HUES64 (cell line): ENCODE data around the gene NIM1K.
A peak's percentile ranks its signal among the peaks of the same experiment; 100 is the strongest.
"Not testable (repeated sequence)": the region's sequence is repeated elsewhere in the genome, so short reads cannot be mapped to it uniquely, and the experiment has no call there.

Source experiments
- H3K27ac ChIP-seq: 2 replicates; pipeline ENCODE4 v1.7.0; 2013; ENCODE audit warnings: low read depth, low read length, inconsistent platforms
- H3K27me3 ChIP-seq: 2 replicates; pipeline ENCODE4 v1.6.1; 2013; ENCODE audit warnings: mild to moderate bottlenecking, low read length; ENCODE audit not compliant: insufficient read depth
- H3K36me3 ChIP-seq: 2 replicates; pipeline ENCODE4 v1.6.1; 2013; ENCODE audit warnings: mild to moderate bottlenecking, low read length; ENCODE audit not compliant: insufficient read depth
- H3K4me1 ChIP-seq: 2 replicates; pipeline ENCODE4 v1.6.1; 2013; ENCODE audit warnings: mild to moderate bottlenecking, low read length, moderate library complexity; ENCODE audit not compliant: insufficient read depth
- H3K4me3 ChIP-seq: 2 replicates; pipeline ENCODE4 v1.5.1; 2013; ENCODE audit warnings: mild to moderate bottlenecking, low read length, moderate library complexity
- H3K9ac ChIP-seq: 2 replicates; pipeline ENCODE4 v1.6.1; 2013; ENCODE audit warnings: mild to moderate bottlenecking, low read depth, low read length
- H3K9me3 ChIP-seq: 2 replicates; pipeline ENCODE4 v1.6.1; 2013; ENCODE audit warnings: low read depth, low read length; ENCODE audit not compliant: insufficient read depth
- WGBS: fragments of 150-250, 120-280 bp; methylation state at CpG from one replicate; pipeline ENCODE4 v1.1.7; 2013; ENCODE audit warnings: missing lambda C conversion rate; 5-methylcytosine and 5-hydroxymethylcytosine counted together

NIM1K gene

GRCh38 chr5:43190755-43191603 lies 1.0 kb upstream of the NIM1K start:
- Histone ChIP-seq H3K9ac (no peak overlapping the region), H3K9me3 (no peaks in the 10 kb centered on the region), H3K27me3 (peaks cover 49% of the 10 kb centered on the region), H3K4me1 (peaks cover 10% of the 10 kb centered on the region; the same call in 1 of the 2 replicates), H3K36me3 (no peaks in the 10 kb centered on the region), H3K27ac (no peak overlapping the region), H3K4me3 (peak overlapping the region; percentile 55)
- 35% methylated on average over 7 of the region's 10 CpGs for WGBS

- H3K9me3 ChIP-seq = no peaks in the 10 kb centered on the region
- H3K36me3 ChIP-seq = no peaks in the 10 kb centered on the region
- peaks cover 10% of the 10 kb centered on the region; the same call in 1 of the 2 replicates for H3K4me1 ChIP-seq
- H3K9ac ChIP-seq = no peak overlapping the region
- H3K4me3 ChIP-seq = peak overlapping the region; percentile 55
- H3K27me3 ChIP-seq = peaks cover 49% of the 10 kb centered on the region
- 2% methylated on average over 49 of the region's 49 CpGs for WGBS
- H3K27ac ChIP-seq = no peak overlapping the region
Measured at GRCh38 chr5:43192558-43193180, 644 bp downstream of the NIM1K start.

GRCh38 chr5:43193181-43193893 lies 1.3 kb downstream of the NIM1K start:
- WGBS = 3% methylated on average over 12 of the region's 12 CpGs
- Histone ChIP-seq H3K9me3 (no peaks in the 10 kb centered on the region), H3K4me3 (peak overlapping the region; percentile 55), H3K27ac (no peak overlapping the region), H3K4me1 (peaks cover 10% of the 10 kb centered on the region; the same call in 1 of the 2 replicates), H3K36me3 (no peaks in the 10 kb centered on the region), H3K27me3 (peaks cover 49% of the 10 kb centered on the region), H3K9ac (no peak overlapping the region)

GRCh38 chr5:43193894-43194265 lies 1.9 kb downstream of the NIM1K start:
- no peak overlapping the region for H3K27ac ChIP-seq
- H3K9me3 ChIP-seq = no peaks in the 10 kb centered on the region
- H3K27me3 ChIP-seq = peaks cover 49% of the 10 kb centered on the region
- H3K9ac ChIP-seq = no peak overlapping the region
- no peaks in the 10 kb centered on the region for H3K36me3 ChIP-seq
- H3K4me1 ChIP-seq = peaks cover 10% of the 10 kb centered on the region; the same call in 1 of the 2 replicates
- 22% methylated on average over 5 of the region's 6 CpGs for WGBS
- H3K4me3 ChIP-seq = peak overlapping the region; percentile 55

- 89% methylated on average over 7 of the region's 7 CpGs for WGBS
- H3K27ac ChIP-seq = no peak overlapping the region
- H3K9ac ChIP-seq = no peak overlapping the region
- peaks cover 10% of the 10 kb centered on the region; the same call in 1 of the 2 replicates for H3K4me1 ChIP-seq
- no peak overlapping the region for H3K4me3 ChIP-seq
- H3K36me3 ChIP-seq = no peaks in the 10 kb centered on the region
- no peaks in the 10 kb centered on the region for H3K9me3 ChIP-seq
- H3K27me3 ChIP-seq = peaks cover 39% of the 10 kb centered on the region
Measured at GRCh38 chr5:43195670-43196265, 3.7 kb downstream of the NIM1K start.

GRCh38 chr5:43197535-43197934 lies 5.5 kb downstream of the NIM1K start:
- WGBS = 91% methylated on average over 2 of the region's 3 CpGs
- no peaks in the 10 kb centered on the region for H3K9me3 ChIP-seq
- no peak overlapping the region for H3K27ac ChIP-seq
- H3K36me3 ChIP-seq = no peaks in the 10 kb centered on the region
- peaks cover 10% of the 10 kb centered on the region; the same call in 1 of the 2 replicates for H3K4me1 ChIP-seq
- H3K4me3 ChIP-seq = no peak overlapping the region
- no peak overlapping the region for H3K9ac ChIP-seq
- H3K27me3 ChIP-seq = peaks cover 21% of the 10 kb centered on the region

- H3K36me3 ChIP-seq, H3K9ac ChIP-seq, H3K27ac ChIP-seq, H3K4me1 ChIP-seq, H3K27me3 ChIP-seq, H3K9me3 ChIP-seq, H3K4me3 ChIP-seq: not testable (repeated sequence)
- WGBS = 95% methylated on average over 5 of the region's 5 CpGs
Measured at GRCh38 chr5:43201442-43201841, 9.4 kb downstream of the NIM1K start.

- Histone ChIP-seq H3K9me3 (no peaks in the 10 kb centered on the region), H3K4me1 (no peaks in the 10 kb centered on the region), H3K9ac (no peak overlapping the region), H3K4me3 (no peak overlapping the region), H3K27me3 (no peaks in the 10 kb centered on the region), H3K36me3 (no peaks in the 10 kb centered on the region), H3K27ac (no peak overlapping the region)
- WGBS = 90% methylated on average over 5 of the region's 5 CpGs
Measured at GRCh38 chr5:43202380-43202779, 10.4 kb downstream of the NIM1K start.

GRCh38 chr5:43203373-43203772 lies 11.3 kb downstream of the NIM1K start:
- 90% methylated on average over 5 of the region's 5 CpGs for WGBS
- Histone ChIP-seq H3K36me3 (no peaks in the 10 kb centered on the region), H3K9me3 (no peaks in the 10 kb centered on the region), H3K4me3 (no peak overlapping the region), H3K27me3 (no peaks in the 10 kb centered on the region), H3K27ac (no peak overlapping the region), H3K4me1 (no peaks in the 10 kb centered on the region), H3K9ac (no peak overlapping the region)

GRCh38 chr5:43204958-43205357 lies 12.9 kb downstream of the NIM1K start:
- 95% methylated on average over 2 of the region's 2 CpGs for WGBS
- Histone ChIP-seq H3K4me1 (peaks cover 7% of the 10 kb centered on the region), H3K27ac (no peak overlapping the region), H3K9me3 (no peaks in the 10 kb centered on the region), H3K9ac (no peak overlapping the region), H3K27me3 (no peaks in the 10 kb centered on the region), H3K36me3 (no peaks in the 10 kb centered on the region), H3K4me3 (no peak overlapping the region)

GRCh38 chr5:43207601-43208000 lies 15.6 kb downstream of the NIM1K start:
- H3K27me3 ChIP-seq = no peaks in the 10 kb centered on the region
- no peak overlapping the region for H3K4me3 ChIP-seq
- no peak overlapping the region for H3K27ac ChIP-seq
- no peaks in the 10 kb centered on the region for H3K36me3 ChIP-seq
- H3K9me3 ChIP-seq = no peaks in the 10 kb centered on the region
- H3K9ac ChIP-seq = no peak overlapping the region
- 95% methylated on average over 4 of the region's 4 CpGs for WGBS
- peaks cover 7% of the 10 kb centered on the region for H3K4me1 ChIP-seq
